HepG2 (cell line): Measurements from ENCODE around the gene TEX22. TPM values are rescaled to one million over a fixed set of nuclear protein-coding genes. Genes with fewer than 3 reads are reported as not detected.
A peak's percentile ranks its signal among the peaks of the same experiment; 100 is the strongest.

Experiments
- HNF1A ChIP-seq, 2 experiments: sonication (generic) in 1 of 2; formaldehyde crosslinking in 1 of 2; IDR thresholded peaks; 2 replicates each; pipeline versions ENCODE4 v1.4.0 to v1.6.1; 2016 to 2020; ENCODE audit warnings: borderline replicate concordance in 1 of 2, low read depth in 1 of 2, mild to moderate bottlenecking in 1 of 2, missing genetic modification reagents in 1 of 2
- IRX3 ChIP-seq: sonication (generic); formaldehyde crosslinking; IDR thresholded peaks from 2 replicates; pipeline ENCODE4 v1.8.1; 2023; ENCODE audit warnings: mild to moderate bottlenecking, low read depth, missing genetic modification reagents, borderline replicate concordance
- KDM5B ChIP-seq: sonication (generic); formaldehyde crosslinking; IDR thresholded peaks from 2 replicates; pipeline ENCODE4 v1.4.0; 2020; ENCODE audit warnings: missing genetic modification reagents, mild to moderate bottlenecking, borderline replicate concordance
- PHF8 ChIP-seq: sonication (generic); formaldehyde crosslinking; IDR thresholded peaks from 2 replicates; pipeline ENCODE4 v1.5.0; 2020; ENCODE audit warnings: missing genetic modification reagents
- PRDM4 ChIP-seq: sonication (generic); formaldehyde crosslinking; IDR thresholded peaks from 2 replicates; pipeline ENCODE4 v1.9.0; 2021; ENCODE audit warnings: missing genetic modification reagents, borderline replicate concordance
- RXRA ChIP-seq: sonication (generic); formaldehyde crosslinking; IDR thresholded peaks from 2 replicates; pipeline ENCODE4 v1.5.1; 2020; ENCODE audit warnings: missing genetic modification reagents
- SALL1 ChIP-seq: sonication (generic); formaldehyde crosslinking; IDR thresholded peaks from 2 replicates; pipeline ENCODE4 v1.8.0; 2022; ENCODE audit warnings: mild to moderate bottlenecking, missing genetic modification reagents
- SETDB1 ChIP-seq: sonication (generic); formaldehyde crosslinking; IDR thresholded peaks from 2 replicates; pipeline ENCODE4 v1.5.1; 2020; ENCODE audit warnings: missing genetic modification reagents, mild to moderate bottlenecking, borderline replicate concordance
- ZBTB49 ChIP-seq: sonication (generic); formaldehyde crosslinking; IDR thresholded peaks from 2 replicates; pipeline ENCODE4 v1.4.0; 2020; ENCODE audit warnings: missing genetic modification reagents, borderline replicate concordance
- ZNF274 ChIP-seq: sonication (generic); formaldehyde crosslinking; IDR thresholded peaks from 2 replicates; pipeline ENCODE4 v1.5.1; 2020; ENCODE audit warnings: mild to moderate bottlenecking, missing genetic modification reagents
- ZNF451 ChIP-seq: sonication (generic); formaldehyde crosslinking; IDR thresholded peaks from 2 replicates; pipeline ENCODE4 v1.5.0; 2020; ENCODE audit warnings: mild to moderate bottlenecking, missing genetic modification reagents
- ZNF549 ChIP-seq: sonication (generic); formaldehyde crosslinking; IDR thresholded peaks from 2 replicates; pipeline ENCODE4 v1.5.0; 2020; ENCODE audit warnings: missing genetic modification reagents
- ZNF576 ChIP-seq: sonication (generic); formaldehyde crosslinking; IDR thresholded peaks from 2 replicates; pipeline ENCODE4 v1.4.0; 2020; ENCODE audit warnings: mild to moderate bottlenecking, missing genetic modification reagents
- ZNF678 ChIP-seq: sonication (generic); formaldehyde crosslinking; IDR thresholded peaks from 2 replicates; pipeline ENCODE4 v1.4.0; 2020; ENCODE audit warnings: mild to moderate bottlenecking, missing genetic modification reagents
- ZNF766 ChIP-seq: sonication (generic); formaldehyde crosslinking; IDR thresholded peaks from 2 replicates; pipeline ENCODE4 v1.5.0; 2020; ENCODE audit warnings: missing genetic modification reagents, borderline replicate concordance
- ZNF780A ChIP-seq: sonication (generic); formaldehyde crosslinking; IDR thresholded peaks from 2 replicates; pipeline ENCODE4 v1.8.0; 2022; ENCODE audit warnings: mild to moderate bottlenecking, missing genetic modification reagents, moderate library complexity
- ZSCAN22 ChIP-seq: sonication (generic); formaldehyde crosslinking; IDR thresholded peaks from 2 replicates; pipeline ENCODE4 v1.4.0; 2020; ENCODE audit warnings: mild to moderate bottlenecking, missing genetic modification reagents
- polyA plus RNA-seq, 8 experiments: library from polyadenylated mRNA; depleted of rRNA in 3 of 8; stranded (reverse) in 7 of 8; unstranded in 1 of 8; fragments of >200 nt; fragmentation: Illumina TruSeq in 4 of 8; extraction: Trizol in 4 of 8; gene quantifications; 2 replicates each; pipeline versions ENCODE4 v1.2.1 to v1.2.3, GENCODE V29; 2011 to 2016; ENCODE audit warnings: low read depth in 4 of 8, missing spikeins in 1 of 8, mixed read lengths in 1 of 8; ENCODE audit not compliant: insufficient read depth in 1 of 8
- total RNA-seq, 5 experiments: library from RNA; depleted of rRNA; stranded (reverse); fragments of >200 nt; fragmentation: Illumina TruSeq; extraction: Trizol; gene quantifications; 2 replicates each; pipeline ENCODE4 v1.2.3, GENCODE V29; 2016; ENCODE audit warnings: low read depth in 1 of 5

Gene TEX22
- total and polyA plus RNA-seq, 2 of the 13 experiments (the other 11 are each of a cell fraction or from before 2014, with no cell fraction given) = 0.07 to 0.27 TPM

- no peak for TF ChIP-seq HNF1A (IDR thresholded peaks at IDR 0.05; ENCODE audit: low read depth)
- TF ChIP-seq HNF1A (CRISPR knock-in tag; IDR thresholded peaks at IDR 0.05; ENCODE audit: borderline replicate concordance) = no peak
- TF ChIP-seq PHF8 (CRISPR knock-in tag) = peak; percentile 45
- TF ChIP-seq ZBTB49 (CRISPR knock-in tag) = no peak
- no peak for TF ChIP-seq ZNF274 (CRISPR knock-in tag)
- TF ChIP-seq ZNF766 = no peak
- TF ChIP-seq ZSCAN22 (CRISPR knock-in tag) = no peak
- no peak for TF ChIP-seq SETDB1 (CRISPR knock-in tag)
- TF ChIP-seq ZNF678 (CRISPR knock-in tag) = no peak
- TF ChIP-seq IRX3 = no peak
- no peak for TF ChIP-seq ZNF549 (CRISPR knock-in tag)
- TF ChIP-seq SALL1 (CRISPR knock-in tag) = no peak; the same call in 1 of the 2 replicates
- 0 out of 2 replicates have a peak, but pooled peaks have one; percentile 19 for TF ChIP-seq ZNF576
- peak; percentile 48; the same call in 1 of the 2 replicates for TF ChIP-seq KDM5B (CRISPR knock-in tag)
- TF ChIP-seq ZNF780A (CRISPR knock-in tag) = no peak
- no peak for TF ChIP-seq ZNF451
- TF ChIP-seq PRDM4 (CRISPR knock-in tag) = no peak
- 0 out of 2 replicates have a peak, but pooled peaks have one; percentile 10 for TF ChIP-seq RXRA
These were observed 22.0 kb downstream of the TEX22 start (continued) for GRCh38 chr14:105420101-105420973.
